OCI-M2 (cell line): ENCODE data around the gene SUMO3.
A peak's percentile ranks its signal among the peaks of the same experiment; 100 is the strongest.

Source experiments
- DNase-seq: peaks from one replicate; lab custom pipeline; 2025; ENCODE audit not compliant: unreplicated experiment; lab: John Stamatoyannopoulos, UW

The SUMO3 gene

DNA sequence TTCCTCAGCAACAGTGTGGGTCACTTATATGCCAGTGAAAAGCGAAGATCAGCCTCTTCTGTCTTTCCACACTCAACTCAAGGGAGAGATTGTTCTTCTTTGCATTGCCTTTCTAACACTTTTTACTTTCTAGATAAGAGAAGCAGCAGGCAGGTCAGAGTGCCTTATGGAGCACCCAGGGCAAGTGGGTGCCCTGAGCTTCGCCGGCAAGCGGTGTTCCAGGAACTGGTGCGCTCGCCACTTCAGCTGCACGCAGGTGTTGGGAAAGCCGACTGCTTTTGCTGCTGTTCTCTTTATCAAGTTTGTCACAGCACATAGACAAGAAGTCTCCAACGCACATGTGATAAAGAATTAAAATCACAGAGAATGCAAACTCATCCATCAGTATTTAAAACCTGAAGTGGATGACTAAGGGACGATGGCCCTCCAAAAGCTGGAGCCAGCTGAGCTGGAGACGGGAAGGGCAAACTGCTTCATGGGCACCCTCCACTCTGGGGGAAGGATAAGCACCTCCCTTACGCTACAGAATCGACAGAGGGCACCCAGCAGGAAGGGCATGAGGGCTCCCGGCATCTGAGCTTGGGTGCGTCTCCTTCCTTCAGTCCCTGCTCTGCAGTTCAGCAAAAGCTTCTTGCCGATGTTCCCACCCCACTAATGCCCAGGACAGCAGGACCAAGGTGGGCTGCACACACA lies 36.9 kb downstream of the SUMO3 start:
- DNase-seq: no peak

DNA sequence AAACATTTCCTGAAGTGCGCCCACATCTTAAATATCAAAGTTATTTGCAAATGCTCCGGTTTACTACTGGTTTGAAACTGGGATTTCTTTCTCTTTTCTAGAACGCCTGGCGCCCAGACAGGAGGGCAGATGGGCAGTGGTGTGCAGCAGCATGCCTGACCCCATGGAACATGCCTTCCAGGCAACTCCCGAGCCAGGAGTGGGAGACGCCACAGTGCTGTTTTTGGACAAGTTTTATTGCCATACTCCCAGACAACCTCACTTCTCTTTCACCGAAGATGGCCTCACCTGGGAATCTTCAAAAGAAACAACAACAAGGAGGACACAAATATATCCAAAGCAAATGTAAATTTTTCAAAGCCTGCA lies 37.7 kb downstream of the SUMO3 start:
- no peak for DNase-seq

DNA sequence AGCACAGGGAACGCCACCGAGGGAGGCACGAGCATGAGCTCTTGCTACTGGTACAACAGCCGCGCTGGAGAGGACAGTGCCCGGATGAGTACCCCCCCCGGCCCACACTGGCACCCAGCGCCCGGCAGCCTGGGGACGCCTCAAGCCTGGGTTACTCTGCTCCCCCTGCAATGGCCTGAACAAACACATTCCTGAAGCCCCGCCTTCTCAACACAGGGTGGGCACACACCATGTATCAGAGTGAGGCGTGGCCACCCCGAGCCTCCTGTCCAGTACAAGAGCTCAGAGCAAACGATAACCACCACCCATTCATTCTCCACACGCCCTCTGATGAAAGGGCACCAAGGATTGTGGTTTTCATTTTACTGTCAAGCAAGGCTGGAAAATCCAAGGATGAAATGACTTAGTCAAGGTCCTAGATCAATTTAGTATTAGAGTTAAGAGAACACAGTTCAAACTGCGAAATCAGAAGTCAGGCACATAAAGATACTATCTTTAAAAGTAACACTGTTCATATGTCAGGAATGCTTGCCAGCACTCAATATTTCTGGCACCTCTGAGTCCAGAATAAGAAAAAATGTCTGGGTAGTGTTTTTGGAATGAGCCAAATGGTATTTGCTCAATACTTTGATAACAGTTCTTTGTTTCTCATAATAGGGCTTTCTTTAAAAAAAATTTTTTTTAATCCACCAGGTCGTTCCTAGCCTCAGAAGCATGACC lies 38.3 kb downstream of the SUMO3 start:
- DNase-seq: no peak

DNA sequence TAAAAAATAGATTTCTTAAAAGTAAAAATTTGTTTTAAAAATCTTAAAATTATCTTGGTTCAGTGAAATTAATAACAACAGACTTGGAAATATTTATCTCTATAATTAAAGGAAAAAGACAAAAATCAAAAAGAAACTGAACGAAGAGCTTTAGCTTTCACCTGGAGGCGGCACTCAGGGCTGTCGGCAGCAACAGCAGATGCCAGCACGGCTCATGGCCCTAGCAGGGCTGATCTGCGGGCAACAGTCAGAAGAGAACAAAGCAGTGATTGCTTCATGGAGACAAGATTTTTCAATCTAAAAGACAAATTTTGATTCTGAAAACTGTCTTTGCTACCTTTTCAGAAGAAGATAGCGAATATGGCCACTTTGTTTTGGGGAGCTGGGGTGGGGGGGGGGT lies 38.9 kb downstream of the SUMO3 start:
- no peak for DNase-seq

DNA sequence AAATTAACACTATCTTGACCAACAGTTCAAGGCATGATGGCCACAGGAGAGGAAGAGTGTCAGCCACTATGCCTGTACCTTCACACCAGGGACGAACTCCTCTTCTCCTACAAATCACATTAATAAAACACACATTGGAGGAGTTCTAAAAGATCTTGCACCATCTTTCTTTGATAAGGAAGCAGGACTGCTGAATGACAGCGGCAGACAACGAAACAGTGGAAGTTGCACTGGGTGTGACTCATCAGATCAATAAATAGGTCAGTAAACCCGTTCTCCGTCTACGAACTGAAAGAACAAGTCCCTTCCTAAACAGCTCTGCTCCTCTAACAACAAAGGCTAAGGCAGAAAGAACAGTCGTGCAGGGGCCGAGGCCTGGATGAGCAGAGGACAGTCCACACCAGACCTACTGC lies 39.4 kb downstream of the SUMO3 start:
- no peak for DNase-seq

DNA sequence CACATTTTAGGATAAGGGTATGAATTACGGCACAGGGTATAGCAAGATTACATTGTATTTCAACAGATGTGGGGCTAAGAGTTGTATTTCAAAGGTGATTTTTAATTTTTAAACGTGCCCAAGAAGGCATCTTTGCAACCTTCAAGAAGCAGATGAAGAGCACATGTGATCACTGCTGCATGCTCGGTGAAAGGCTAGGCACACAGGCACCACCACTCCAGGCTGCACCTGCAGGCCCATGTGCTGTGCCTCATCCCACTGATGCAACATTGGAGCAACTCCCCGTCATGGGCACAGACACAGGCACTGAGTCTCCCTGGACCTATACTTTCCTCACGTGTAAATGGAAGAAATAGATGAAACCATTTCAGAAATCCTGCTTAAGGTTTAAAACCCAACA lies 39.8 kb downstream of the SUMO3 start:
- DNase-seq: no peak

DNA sequence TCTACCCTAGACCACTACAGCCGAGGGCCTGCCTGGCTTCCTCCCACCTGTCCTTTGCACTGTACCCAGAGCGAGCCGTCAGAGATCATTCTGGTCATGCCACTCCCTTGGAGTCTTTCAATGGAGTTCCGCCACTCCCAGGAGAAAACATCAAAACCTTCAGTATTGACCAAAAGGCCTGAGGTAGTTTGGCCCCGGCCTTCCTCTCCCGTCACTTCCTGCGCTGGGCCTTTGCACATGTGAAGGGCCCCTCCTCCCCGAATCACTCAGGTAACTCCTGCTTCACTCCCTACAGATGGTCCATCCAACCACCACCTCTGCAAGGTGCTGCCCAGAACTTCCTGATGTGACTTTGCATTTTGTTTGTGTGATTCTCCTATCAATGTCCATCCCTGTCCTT lies 42.9 kb downstream of the SUMO3 start:
- no peak for DNase-seq

DNA sequence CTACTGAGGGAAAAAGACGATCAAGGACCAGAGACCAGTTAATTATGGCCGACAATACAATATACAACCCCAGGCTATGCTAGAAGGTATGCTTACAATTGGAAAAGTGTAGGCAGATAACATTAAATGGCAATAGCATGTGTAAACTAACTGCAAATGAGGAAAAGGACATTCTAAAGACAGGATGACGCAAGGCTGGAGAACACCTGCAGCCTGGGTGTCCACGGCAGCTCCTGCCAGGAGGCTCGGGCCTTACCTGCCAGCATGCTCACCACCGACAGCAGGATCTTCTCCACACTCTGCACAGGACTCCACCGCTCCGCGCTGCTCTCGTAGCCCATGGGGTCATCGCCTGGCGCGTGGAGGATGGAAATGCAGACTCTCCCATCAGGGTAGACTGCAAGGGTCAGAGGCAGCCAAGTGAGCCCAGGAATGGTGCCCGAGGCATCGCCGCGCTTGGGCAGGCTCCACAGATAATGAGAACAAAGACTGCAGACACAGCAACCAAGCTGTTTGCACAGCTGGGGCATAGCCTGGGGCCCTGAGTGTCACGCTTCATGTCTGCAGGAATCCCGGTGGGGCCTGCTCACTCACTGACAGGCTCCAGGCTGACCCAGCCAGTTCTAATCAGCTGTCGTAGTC lies 44.5 kb downstream of the SUMO3 start:
- DNase-seq: no peak

DNA sequence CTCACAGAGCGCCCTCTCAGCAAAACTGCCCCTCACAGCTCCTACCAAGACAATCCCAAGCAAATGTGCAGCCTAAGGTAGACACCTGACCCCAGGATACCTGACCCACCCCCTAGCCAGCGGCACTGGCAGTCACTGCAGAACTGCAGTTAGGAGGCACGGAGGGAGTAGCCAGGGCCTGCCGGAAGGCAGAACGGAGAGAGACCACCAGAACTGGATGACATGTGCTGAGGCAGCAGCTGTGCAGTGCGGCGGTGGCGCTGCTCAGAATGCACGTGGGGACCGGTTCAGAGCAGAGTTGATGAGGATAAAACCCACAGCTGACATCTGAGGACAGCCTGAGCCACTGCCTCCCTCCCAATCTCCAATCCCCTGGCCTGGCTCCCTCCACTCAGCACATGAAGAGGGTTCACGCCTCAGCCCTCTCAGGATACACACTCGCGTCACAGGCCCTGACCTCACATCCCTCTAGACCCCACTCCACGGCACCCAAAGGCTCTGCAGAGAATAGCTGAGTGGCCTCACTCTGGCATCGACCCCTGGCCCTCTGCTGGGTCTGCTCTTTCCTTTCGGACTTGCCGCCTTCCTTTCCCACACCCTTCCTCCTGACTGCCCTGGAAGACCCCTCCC lies 45.9 kb downstream of the SUMO3 start:
- DNase-seq: no peak

DNA sequence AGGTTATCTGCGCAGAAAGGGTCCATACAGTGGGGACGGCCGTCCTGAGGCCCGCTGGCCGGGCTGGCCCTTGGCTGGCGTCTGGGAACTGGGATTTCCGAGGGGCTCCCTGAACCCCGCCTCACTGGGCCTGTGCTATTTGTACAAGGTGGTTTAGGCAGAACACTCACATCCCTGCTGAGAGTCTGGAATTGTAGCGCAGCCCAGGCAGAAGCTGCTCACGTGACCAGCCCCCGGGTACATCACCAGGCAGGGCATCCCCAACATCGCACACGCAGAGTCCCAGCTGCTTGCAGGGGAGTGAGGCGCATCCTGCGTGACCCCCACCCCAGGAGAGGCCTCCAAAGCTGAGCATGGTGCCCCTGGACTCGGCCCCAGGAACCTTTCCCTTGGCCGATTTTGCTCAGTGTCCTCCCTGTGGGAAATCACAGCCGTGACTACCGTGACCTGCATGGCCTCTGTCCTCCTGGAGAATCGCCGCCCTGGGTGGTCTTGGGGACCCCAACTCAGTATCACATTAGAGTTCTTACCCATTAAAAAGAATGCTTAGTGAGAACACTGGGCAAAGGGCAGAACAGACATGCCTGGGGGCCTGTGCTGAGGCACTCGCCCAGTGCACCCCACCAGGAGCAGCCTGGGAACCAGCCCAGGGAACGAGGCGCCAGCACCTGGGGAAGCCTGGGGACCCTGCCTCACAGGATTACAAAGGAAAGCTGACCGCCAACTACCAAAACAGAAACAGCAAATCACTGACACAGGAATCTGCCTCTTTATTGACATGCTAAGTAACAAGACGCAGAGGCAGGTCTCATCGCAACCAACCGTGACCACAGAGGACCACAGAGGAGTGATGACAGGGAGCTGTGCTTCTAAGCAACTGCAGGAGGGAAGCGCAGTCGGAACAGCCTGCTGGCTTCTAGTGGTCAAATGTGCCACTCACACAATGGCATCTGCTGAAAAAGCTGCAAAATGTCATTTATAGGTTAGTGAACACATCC lies 49.7 kb downstream of the SUMO3 start:
- DNase-seq: no peak

DNA sequence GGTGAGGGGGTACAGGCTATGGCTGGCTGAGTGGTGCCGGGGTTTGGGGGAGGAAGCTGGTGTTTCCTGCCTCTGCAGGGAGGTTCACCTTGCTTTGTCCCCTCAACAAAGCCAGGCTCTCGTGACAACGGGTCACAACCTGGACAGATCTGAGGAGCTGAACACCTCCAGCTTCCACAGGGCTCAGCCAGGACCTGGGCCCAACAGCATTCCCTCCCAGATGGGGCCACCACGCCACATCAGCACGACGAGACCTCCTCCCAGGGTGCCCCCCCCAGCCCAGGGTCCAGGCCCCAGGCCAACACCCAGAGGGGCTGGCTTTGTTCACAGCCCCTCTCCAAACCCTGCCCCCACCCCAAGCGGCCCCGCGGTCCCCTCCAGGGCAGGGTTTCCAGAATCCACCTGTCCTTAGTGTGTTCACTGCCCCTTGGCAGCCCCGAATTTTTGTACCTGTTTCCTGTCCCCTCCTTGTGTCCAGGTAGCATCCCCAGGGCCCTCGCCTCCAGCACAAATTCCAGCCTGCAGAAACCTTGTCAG lies 51.0 kb downstream of the SUMO3 start:
- DNase-seq: no peak

DNA sequence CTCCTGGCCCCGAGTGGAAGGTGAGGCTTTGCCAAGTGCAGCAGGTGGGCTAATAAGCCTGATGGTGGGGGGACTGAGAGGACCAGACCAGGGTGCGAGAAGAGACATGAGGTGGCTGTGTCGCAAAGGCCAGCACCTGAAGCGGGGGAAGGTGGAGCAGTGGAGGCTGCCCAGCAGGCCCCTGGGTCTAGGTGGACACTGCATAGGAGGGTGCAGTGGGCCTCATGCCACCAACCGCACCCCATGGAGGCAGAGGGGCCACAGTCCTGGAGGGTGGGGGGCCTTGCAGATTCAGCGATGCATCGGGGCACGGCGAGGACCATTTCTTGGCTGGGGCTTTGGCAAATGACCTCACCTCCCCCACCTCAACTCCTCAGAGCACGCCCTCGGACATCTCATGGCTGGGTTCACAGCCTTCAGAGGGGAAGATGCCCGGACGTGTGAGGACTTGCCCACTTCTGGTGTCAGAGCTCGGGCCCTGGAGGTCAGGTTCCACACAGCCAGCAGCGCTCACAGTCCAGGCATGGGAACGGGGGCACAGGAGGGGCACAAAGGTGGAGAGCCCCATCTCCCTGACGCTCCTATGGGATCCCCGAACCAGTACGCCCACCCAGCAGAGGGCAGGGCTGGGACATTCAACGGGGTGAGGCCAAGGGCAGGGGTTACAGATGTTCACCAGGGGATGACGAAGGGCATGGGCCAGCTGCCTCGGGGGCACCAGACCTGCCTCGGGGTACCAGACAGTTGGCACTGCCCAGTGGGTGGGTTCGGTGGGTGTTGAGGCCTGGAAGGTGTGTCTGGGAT lies 51.6 kb downstream of the SUMO3 start:
- no peak for DNase-seq

DNA sequence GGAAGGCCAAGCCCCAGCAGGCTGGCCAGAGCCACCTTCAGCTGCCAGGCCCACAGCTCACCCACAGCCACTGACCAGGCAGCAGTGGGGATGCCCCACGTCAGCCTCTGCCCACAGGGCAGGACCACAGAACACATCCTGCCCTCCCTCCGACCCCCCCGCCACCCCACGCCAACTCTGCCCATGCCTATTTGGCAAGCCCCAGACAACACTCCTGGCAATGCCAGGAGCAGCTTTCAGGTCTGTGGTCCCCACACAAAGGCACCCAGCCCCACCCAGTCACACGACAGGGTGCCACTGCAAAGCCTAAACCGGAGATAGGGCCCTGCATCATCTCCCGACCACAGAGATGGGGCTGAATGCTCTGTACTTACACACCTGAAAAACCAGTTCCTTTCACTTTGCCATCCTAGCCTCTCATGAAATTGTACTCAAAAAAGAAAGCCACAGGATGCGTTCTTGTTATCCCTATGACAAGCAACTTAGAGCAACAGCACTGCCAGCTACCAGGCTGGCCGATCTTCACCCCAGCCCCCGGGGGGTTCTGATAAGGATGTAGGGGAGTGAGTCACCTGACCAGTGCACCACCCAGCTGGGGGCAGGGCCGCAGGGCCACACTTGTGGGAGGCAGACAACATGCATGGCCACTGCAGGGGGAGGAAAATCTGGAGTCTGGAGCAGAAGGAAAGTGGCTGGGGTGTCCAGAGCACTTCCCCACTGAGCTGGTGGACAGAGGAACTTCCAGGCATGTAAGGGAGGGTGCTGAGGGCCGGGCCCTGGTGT lies 52.4 kb downstream of the SUMO3 start:
- peak; percentile 52 for DNase-seq

DNA sequence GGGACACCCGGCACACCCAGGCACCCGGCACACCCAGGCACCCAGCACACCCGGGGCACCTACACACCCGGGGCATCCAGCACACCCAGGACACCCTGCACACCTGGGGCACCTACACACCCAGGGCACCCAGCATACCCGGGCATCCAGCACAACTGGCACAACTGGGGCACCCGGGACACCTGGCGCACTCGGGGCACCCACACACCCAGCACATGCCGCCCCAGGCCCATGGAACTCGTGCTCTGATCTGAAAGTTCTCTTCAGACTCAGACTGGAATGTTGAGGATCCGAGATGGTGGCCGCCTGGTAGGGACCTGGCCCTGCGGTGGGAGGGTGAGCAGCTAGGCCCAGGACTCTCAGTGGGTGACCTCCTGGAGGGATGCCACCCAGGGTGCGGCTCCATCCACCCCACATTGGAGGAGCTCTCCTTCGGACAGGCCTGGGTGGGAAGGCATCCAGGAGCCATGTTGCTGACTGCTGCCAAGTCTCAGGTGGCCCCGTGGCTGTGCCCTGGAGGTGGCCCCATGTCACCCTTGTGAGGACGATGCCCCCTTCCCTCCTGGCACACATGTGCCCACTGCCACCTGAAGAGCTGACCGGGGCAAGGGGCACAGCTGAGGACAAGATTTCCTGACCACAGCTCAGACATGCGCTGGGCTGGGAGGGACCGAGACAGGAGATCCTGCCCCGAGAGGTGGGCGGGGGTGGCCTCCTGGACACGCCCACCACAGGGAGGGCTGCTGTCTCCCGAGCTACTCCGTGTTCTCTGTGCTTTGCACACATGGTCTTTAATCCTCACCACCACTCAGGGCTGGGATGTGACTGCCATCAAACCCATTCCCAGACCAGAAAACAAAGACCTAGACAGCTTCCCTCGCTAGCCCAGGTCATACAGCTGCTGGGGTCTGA lies 53.3 kb downstream of the SUMO3 start:
- DNase-seq: no peak

DNA sequence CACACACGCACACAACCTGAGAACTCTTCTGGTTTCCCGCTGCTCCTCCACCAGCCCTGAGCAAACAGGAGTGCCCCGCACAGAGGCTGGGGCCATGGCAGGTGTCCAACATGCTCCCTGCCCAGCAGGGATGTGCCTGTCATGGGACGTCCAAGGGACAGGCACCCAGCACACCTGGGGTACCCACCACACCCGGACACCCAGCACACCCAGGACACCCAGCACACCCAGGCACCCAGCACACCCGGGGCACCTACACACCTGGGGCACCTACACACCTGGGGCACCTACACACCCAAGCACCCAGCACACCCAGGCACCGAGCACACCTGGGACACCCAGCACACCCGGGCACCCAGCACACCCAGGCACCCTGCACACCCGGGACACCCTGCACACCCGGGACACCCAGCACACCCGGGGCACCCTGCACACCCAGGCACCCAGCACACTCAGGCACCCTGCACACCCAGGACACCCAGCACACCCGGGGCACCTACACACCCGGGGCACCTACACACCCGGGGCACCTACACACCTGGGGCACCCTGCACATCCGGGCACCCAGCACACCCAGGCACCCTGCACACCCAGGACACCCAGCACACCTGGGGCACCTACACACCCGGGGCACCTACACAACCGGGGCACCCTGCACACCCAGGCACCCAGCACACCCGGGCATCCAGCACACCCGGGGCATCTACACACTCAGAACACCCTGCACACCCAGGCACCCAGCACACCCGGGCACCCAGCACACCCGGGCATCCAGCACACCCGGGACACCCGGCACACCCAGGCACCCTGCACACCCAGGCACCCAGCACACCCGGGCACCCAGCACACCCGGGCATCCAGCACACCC lies 54.2 kb downstream of the SUMO3 start:
- no peak for DNase-seq

DNA sequence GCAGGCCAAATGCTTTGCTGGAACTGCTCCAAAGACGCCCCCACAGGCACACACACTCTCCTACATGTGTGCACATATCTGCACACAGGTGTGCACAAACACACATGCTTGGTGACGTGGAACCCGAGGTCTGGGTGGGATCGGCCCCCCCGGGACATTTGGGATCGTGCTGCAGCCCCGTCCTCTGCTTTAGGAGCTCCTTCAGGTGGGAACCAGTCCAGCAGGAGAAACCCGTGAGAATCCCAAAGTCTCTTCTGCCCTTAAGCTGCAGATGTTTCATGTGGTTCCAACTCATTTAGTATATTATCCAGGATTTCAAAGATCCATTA lies 54.8 kb downstream of the SUMO3 start:
- DNase-seq: no peak
